HCT116 (cell line): ENCODE data around the gene LOXL1. TPM values are rescaled to one million over a fixed set of nuclear protein-coding genes. Genes with fewer than 3 reads are reported as not detected.

Experiments used
- ATAC-seq: fragments of 200-7000 bp; cut with Tn5 transposase; 2 replicates; pipeline ENCODE4 v1.9.1; 2020; ENCODE audit warnings: mild to moderate bottlenecking, moderate library complexity
- BruUV-seq: library from RNA; stranded (reverse); fragments of 400-500 nt; replicated peaks from 2 replicates; lab custom pipeline; 2021; lab: Mats Ljungman, UMichigan
- CTCF ChIA-PET: fragments of 300-600 bp; sonication (Branson Sonifier 250); formaldehyde crosslinking; loops from one replicate; lab custom pipeline; 2021; ENCODE audit warnings: antibody characterized with exemption; lab: Charles Lee
- POLR2A ChIA-PET: fragments of 300-600, 350-600 bp; sonication (Branson Sonifier 250); formaldehyde crosslinking; loops from one replicate; lab custom pipeline; 2021; ENCODE audit warnings: antibody characterized with exemption; lab: Charles Lee
- RAD21 ChIA-PET, 2 experiments: fragments of 300-600 bp; sonication (Branson Sonifier 250); formaldehyde crosslinking; loops; one replicate each; lab custom pipeline; 2023; ENCODE audit warnings: low total read pairs in 2 of 2; ENCODE audit not compliant: uncharacterized antibody in 2 of 2, unreplicated experiment in 2 of 2, low non-redundant PET in 1 of 2; lab: Charles Lee
- DNase-seq: peaks from one replicate; pipeline ENCODE4 v3.0.0-alpha.2; 2010; ENCODE audit warnings: low read depth, low spot score
- H2AFZ ChIP-seq: fragments of 200-600 bp; shearing (Covaris generic), sonication (generic); 2 replicates; pipeline ENCODE4 v1.6.1; 2017; ENCODE audit warnings: low read depth, mixed run types, mixed read lengths, antibody characterized with exemption, low read length; ENCODE audit not compliant: poor library complexity, severe bottlenecking
- H3K27ac ChIP-seq: 2 replicates; pipeline ENCODE4 v1.5.1; 2012; ENCODE audit warnings: low read depth, low read length
- H3K27me3 ChIP-seq: fragments of 200-600 bp; sonication (generic); 2 replicates; pipeline ENCODE4 v1.6.1; 2016; ENCODE audit warnings: mixed run types, low read length, mixed read lengths; ENCODE audit not compliant: insufficient read depth
- H3K36me3 ChIP-seq, 2 experiments: fragments of 200-500 bp in 1 of 2; fragments of 200-600 bp in 1 of 2; sonication (Bioruptor generic) in 1 of 2; sonication (generic) in 1 of 2; 2 replicates each; pipeline versions ENCODE4 v1.5.1 to v1.6.1; 2014 to 2016; ENCODE audit warnings: low read length in 2 of 2, inconsistent platforms in 1 of 2, mixed read lengths in 1 of 2, mixed run types in 1 of 2; ENCODE audit not compliant: insufficient read depth in 2 of 2, control insufficient read depth in 1 of 2
- H3K4me1 ChIP-seq, 2 experiments: fragments of 200-600 bp in 1 of 2; sonication (generic) in 1 of 2; 2 replicates each; pipeline versions ENCODE4 v1.5.1 to v1.6.1; 2012 to 2017; ENCODE audit warnings: low read length in 2 of 2, inconsistent platforms in 1 of 2, mild to moderate bottlenecking in 1 of 2, mixed read lengths in 1 of 2, mixed run types in 1 of 2, moderate library complexity in 1 of 2; ENCODE audit not compliant: insufficient read depth in 2 of 2, control insufficient read depth in 1 of 2
- H3K4me2 ChIP-seq: fragments of 200-600 bp; sonication (generic); 2 replicates; pipeline ENCODE4 v1.6.1; 2017; ENCODE audit warnings: mixed run types, low read length, mixed read lengths
- H3K4me3 ChIP-seq, 2 experiments: fragments of 200-600 bp in 1 of 2; sonication (generic) in 1 of 2; replicated peaks in 1 of 2; 2 replicates each; pipeline ENCODE4 v1.5.1; 2011 to 2016; ENCODE audit warnings: low read length in 2 of 2, control low read depth in 1 of 2, low read depth in 1 of 2, mild to moderate bottlenecking in 1 of 2, mixed read lengths in 1 of 2, mixed run types in 1 of 2
- H3K79me2 ChIP-seq: fragments of 200-600 bp; sonication (generic); 2 replicates; pipeline ENCODE4 v1.6.1; 2017; ENCODE audit warnings: mild to moderate bottlenecking, mixed run types, low read length, moderate library complexity, mixed read lengths; ENCODE audit not compliant: insufficient read depth
- H3K9ac ChIP-seq: fragments of 200-600 bp; sonication (generic); 2 replicates; pipeline ENCODE4 v1.6.1; 2016; ENCODE audit warnings: low read length, mixed read lengths
- H3K9me2 ChIP-seq: fragments of 200-600 bp; sonication (generic), shearing (Covaris generic); 2 replicates; pipeline ENCODE4 v1.6.1; 2017; ENCODE audit warnings: mixed run types, mild to moderate bottlenecking, moderate library complexity; ENCODE audit not compliant: insufficient read depth
- H3K9me3 ChIP-seq, 2 experiments: fragments of 200-500 bp in 1 of 2; fragments of 200-600 bp in 1 of 2; sonication (Bioruptor generic) in 1 of 2; sonication (generic) in 1 of 2; 2 replicates each; pipeline ENCODE4 v1.6.1; 2014 to 2017; ENCODE audit warnings: low read length in 2 of 2, mixed read lengths in 2 of 2, inconsistent platforms in 1 of 2, low read depth in 1 of 2, mild to moderate bottlenecking in 1 of 2, mixed run types in 1 of 2, moderate library complexity in 1 of 2; ENCODE audit not compliant: control insufficient read depth in 1 of 2, insufficient read depth in 1 of 2
- H4K20me1 ChIP-seq: fragments of 200-600 bp; sonication (generic), shearing (Covaris generic); 2 replicates; pipeline ENCODE4 v1.6.1; 2017; ENCODE audit warnings: mixed run types, mild to moderate bottlenecking, moderate library complexity; ENCODE audit not compliant: insufficient read depth
- CBX3 ChIP-seq: IDR thresholded peaks from 2 replicates; pipeline ENCODE4 v1.6.1; 2012; ENCODE audit warnings: low read depth
- FOSL1 ChIP-seq: IDR thresholded peaks from 2 replicates; pipeline ENCODE4 v1.6.1; 2012; ENCODE audit warnings: low read depth
- POLR2A ChIP-seq: IDR thresholded peaks from 2 replicates; pipeline ENCODE4 v1.7.0; 2011; ENCODE audit warnings: borderline replicate concordance; ENCODE audit not compliant: insufficient read depth, insufficient read length; ENCODE audit errors: extremely low read depth
- ZNF274 ChIP-seq: fragments of 200-500 bp; sonication (Bioruptor generic); IDR thresholded peaks from 2 replicates; pipeline ENCODE4 v1.6.1; 2014; ENCODE audit warnings: mild to moderate bottlenecking, low read depth, low read length, inconsistent platforms
- intact Hi-C: fragments of 100-400 bp; cut with micrococcal nuclease; formaldehyde crosslinking; loops from 2 replicates; pipeline ENCODE4 v1.10.0; 2022
- total RNA-seq: library from RNA; stranded (reverse); gene quantifications from one replicate; pipeline ENCODE4 v1.2.1, GENCODE V29; 2021; ENCODE audit not compliant: unreplicated experiment
- TF ChIP-seq, protein P1 (sequence below): IDR thresholded peaks from 2 replicates; pipeline ENCODE4 v1.6.1; 2011; ENCODE audit warnings: mild to moderate bottlenecking, low read length, moderate library complexity; ENCODE audit not compliant: insufficient replicate concordance; ENCODE audit errors: extremely low read depth

LOXL1 gene
- total RNA-seq, 1 experiment from 2014 or later = 14.9 TPM

DNA sequence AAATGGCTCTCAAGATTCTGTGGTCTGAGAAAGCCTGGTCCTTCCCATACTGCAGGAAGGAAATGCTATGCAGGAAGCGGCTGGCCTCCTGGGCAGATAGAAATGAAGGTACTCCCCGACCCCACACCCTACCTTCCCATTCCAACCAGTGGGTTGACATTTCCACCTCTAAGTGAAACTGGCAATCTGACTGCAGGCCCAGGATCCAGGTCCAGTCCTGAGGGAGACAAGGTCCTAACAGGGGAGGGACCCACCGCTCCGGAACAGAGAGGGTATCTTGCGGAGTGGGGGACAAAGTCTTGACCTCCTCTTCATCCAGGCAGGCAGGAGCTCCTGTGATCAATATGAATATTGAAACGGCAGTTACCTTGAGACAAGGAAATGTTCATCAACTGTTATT lies 6.6 kb upstream of the LOXL1 start:
- no peaks in the 10 kb centered on the region for H3K9me2 ChIP-seq
- no peaks in the 10 kb centered on the region for H3K9me3 ChIP-seq
- no peaks in the 10 kb centered on the region for H3K79me2 ChIP-seq
- H3K4me1 ChIP-seq = peaks cover 11 to 13% of the 10 kb centered on the region in 2 experiments; a peak in 3 of 4 replicates
- intact Hi-C loops = no loop called here
- ChIA-PET CTCF (no interaction called here), RAD21 (no interaction called here), POLR2A (no interaction called here)
- H3K36me3 ChIP-seq = peaks cover 0 to 3% of the 10 kb centered on the region in 2 experiments; a peak in 1 of 4 replicates
- no peaks in the 10 kb centered on the region for H3K27me3 ChIP-seq
- no peak overlapping the region for H3K4me3 ChIP-seq
- H3K4me2 ChIP-seq = no peak overlapping the region
- no peak for TF ChIP-seq ZNF274
- TF ChIP-seq, protein P1, sequence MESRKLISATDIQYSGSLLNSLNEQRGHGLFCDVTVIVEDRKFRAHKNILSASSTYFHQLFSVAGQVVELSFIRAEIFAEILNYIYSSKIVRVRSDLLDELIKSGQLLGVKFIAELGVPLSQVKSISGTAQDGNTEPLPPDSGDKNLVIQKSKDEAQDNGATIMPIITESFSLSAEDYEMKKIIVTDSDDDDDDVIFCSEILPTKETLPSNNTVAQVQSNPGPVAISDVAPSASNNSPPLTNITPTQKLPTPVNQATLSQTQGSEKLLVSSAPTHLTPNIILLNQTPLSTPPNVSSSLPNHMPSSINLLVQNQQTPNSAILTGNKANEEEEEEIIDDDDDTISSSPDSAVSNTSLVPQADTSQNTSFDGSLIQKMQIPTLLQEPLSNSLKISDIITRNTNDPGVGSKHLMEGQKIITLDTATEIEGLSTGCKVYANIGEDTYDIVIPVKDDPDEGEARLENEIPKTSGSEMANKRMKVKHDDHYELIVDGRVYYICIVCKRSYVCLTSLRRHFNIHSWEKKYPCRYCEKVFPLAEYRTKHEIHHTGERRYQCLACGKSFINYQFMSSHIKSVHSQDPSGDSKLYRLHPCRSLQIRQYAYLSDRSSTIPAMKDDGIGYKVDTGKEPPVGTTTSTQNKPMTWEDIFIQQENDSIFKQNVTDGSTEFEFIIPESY = no peak
- no peak for TF ChIP-seq FOSL1
- no peaks in the 10 kb centered on the region for H4K20me1 ChIP-seq
- BruUV-seq = no TSS peak
- DNase-seq (no peak), ATAC-seq (no peak)
- H3K9ac ChIP-seq = no peak overlapping the region
- no peak overlapping the region for H2AFZ ChIP-seq
- H3K27ac ChIP-seq = no peak overlapping the region

DNA sequence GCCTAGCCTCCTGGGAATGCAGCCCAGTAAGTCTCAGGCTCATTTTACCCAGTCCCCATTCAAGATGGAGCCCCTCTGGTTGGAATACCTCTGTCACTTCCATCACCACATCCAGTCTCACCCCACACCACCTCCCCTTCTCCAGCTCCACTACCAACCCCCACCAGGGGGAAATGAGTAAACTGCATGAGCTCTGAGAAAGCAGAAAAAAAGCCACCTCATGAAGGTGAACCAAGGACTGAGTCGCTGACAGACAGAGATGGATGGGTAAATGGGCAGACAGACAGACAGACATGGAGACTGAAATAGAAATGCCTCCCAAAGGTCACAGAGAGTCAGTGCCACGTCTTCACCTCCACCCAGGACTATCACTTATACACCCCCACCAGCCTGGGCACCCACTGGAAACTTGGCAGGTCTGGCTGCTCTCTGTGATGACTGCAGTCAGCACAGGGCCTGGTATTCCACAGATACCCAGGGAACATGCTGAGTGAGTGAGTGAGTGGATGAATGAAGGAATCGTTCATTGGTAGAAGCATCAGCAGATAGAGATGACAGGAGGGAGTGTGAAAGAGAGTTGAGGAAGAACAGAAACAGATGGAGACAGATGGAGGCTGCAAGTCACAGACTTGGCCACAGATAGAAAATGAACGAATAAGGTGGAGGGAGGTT lies 4.9 kb upstream of the LOXL1 start:
- Histone ChIP-seq H3K79me2 (no peaks in the 10 kb centered on the region), H3K27me3 (no peaks in the 10 kb centered on the region), H4K20me1 (no peaks in the 10 kb centered on the region), H3K4me1 (peaks cover 11 to 29% of the 10 kb centered on the region in 2 experiments; a peak in 3 of 4 replicates), H3K9me2 (no peaks in the 10 kb centered on the region), H3K4me3 (no peak overlapping the region)
- ATAC-seq = no peak
- no TSS peak for BruUV-seq
- POLR2A ChIA-PET = no interaction called here
- intact Hi-C loops = no loop called here
- TF ChIP-seq POLR2A (no peak), CBX3 (no peak)
- TF ChIP-seq, all 23 proteins: peak for 0
- H3K4me2 ChIP-seq = no peak overlapping the region
- ChIA-PET RAD21 (no interaction called here), CTCF (no interaction called here)
- no peak overlapping the region for H2AFZ ChIP-seq
- H3K9me3 ChIP-seq = no peaks in the 10 kb centered on the region
- peaks cover 0 to 3% of the 10 kb centered on the region in 2 experiments; a peak in 1 of 4 replicates for H3K36me3 ChIP-seq
- H3K27ac ChIP-seq = no peak overlapping the region
- no peak for DNase-seq
- H3K9ac ChIP-seq = no peak overlapping the region
